ENCODE measurements around the gene TNKS1BP1. TPM values are rescaled to one million over a fixed set of nuclear protein-coding genes. Genes with fewer than 3 reads are reported as not detected.
A peak's percentile ranks its signal among the peaks of the same experiment; 100 is the strongest.

TNKS1BP1 gene
- total and polyA plus RNA-seq, 8 donors, result 59.4 to 238 (median 119) TPM

DNA sequence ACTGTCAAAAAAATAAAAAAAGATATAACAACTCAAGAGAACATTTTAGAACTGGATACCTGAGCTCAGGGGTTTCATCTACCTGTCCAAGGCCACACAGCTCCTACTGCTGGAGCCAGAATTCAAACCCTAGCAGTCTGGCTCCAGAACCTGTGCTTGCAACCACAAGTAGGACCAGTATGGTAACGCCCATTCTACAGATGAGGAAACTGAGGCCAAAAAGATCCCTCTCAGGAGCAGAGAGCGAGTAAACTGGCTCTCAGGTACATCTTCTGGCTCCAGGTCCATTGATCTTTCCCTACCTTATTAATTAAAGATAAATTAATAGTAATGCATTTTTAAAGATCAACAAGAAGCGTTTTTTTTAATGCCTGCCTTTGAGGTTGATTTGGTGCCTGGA, 32.6 kb upstream of the TNKS1BP1 start:
- no peak for DNase-seq
- Histone ChIP-seq H3K9me3 (no peaks in the 10 kb centered on the region), H3K4me1 (peaks cover 0 to 14% (median 5%) of the 10 kb centered on the region in 4 donors), H3K27ac (peak overlapping the region in 2 of 5 donors; percentile 5 to 29), H3K36me3 (no peaks in the 10 kb centered on the region), H3K27me3 (no peaks in the 10 kb centered on the region), H3K4me3 (no peak overlapping the region)
- intact Hi-C loops (cut with DNase I; ENCODE audit: low total_unique reads), result no loop called here
- TF ChIP-seq, protein P1, sequence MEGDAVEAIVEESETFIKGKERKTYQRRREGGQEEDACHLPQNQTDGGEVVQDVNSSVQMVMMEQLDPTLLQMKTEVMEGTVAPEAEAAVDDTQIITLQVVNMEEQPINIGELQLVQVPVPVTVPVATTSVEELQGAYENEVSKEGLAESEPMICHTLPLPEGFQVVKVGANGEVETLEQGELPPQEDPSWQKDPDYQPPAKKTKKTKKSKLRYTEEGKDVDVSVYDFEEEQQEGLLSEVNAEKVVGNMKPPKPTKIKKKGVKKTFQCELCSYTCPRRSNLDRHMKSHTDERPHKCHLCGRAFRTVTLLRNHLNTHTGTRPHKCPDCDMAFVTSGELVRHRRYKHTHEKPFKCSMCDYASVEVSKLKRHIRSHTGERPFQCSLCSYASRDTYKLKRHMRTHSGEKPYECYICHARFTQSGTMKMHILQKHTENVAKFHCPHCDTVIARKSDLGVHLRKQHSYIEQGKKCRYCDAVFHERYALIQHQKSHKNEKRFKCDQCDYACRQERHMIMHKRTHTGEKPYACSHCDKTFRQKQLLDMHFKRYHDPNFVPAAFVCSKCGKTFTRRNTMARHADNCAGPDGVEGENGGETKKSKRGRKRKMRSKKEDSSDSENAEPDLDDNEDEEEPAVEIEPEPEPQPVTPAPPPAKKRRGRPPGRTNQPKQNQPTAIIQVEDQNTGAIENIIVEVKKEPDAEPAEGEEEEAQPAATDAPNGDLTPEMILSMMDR (IDR thresholded peaks at IDR 0.05), result no peak
- TF ChIP-seq EP300 (IDR thresholded peaks at IDR 0.05), result no peak
- WGBS, 5 donors, result 83 to 88% (median 86%) methylated on average over 3 of the region's 3 CpGs

DNA sequence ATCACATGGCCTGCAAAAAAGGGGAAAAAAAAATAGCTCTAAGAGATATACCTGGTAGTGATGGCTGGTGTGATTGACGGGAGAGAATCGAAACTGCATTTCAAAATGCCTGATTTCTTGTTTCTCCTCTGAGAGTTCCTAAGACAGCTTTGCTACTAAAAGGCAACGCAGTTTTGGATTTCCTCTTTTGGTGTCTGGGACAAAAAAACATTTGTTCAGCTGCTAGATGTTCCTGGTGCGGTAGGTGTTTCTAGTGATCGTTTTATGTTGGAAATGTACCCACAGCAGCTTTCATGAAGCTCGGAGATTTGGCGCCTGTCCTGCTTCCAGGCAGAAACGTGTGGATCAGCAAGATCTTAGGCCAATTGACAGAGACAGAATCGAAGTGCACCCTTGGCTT, 31.5 kb upstream of the TNKS1BP1 start:
- WGBS, 5 donors, result 69 to 76% (median 75%) methylated on average over 9 of the region's 9 CpGs
- no peaks in the 10 kb centered on the region for H3K36me3 ChIP-seq
- TF ChIP-seq EP300 (IDR thresholded peaks at IDR 0.05) (no peak), POLR2A (IDR thresholded peaks at IDR 0.05) (no peak), POLR2AphosphoS5 (IDR thresholded peaks at IDR 0.05) (no peak)
- TF ChIP-seq, protein P1 (IDR thresholded peaks at IDR 0.05), result no peak
- H3K4me1 ChIP-seq, result peaks cover 0 to 14% (median 5%) of the 10 kb centered on the region in 4 donors
- H3K9me3 ChIP-seq, result no peaks in the 10 kb centered on the region
- H3K27me3 ChIP-seq, result no peaks in the 10 kb centered on the region
- H3K27ac ChIP-seq, result no peak overlapping the region
- no peak overlapping the region for H3K4me3 ChIP-seq
- DNase-seq, result no peak
- intact Hi-C loops (cut with DNase I; ENCODE audit: low total_unique reads), result no loop called here

DNA sequence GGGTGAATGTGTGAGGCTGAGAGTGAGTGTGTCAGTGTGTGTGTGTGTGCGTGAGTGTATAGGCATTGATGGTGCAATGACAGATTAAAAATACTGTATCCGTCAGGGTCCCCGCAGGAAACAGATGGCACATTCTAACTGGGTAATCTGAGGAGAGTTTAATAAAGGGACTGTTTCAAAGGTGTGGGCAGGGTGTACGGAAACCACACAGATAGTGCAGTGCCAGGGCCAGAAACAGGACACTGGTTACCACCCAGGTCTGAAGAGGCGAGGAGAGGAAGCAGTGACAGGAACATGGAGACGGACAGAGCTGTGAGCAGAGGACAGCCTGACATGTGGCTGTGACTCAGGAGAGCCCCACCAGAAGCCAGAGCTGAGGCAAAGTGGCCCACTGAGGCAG, 29.9 kb upstream of the TNKS1BP1 start:
- 70 to 84% (median 74%) methylated on average over 6 of the region's 6 CpGs for WGBS, 5 donors
- Histone ChIP-seq H3K27ac (no peak overlapping the region), H3K4me3 (no peak overlapping the region), H3K4me1 (peaks cover 0 to 19% (median 9%) of the 10 kb centered on the region in 4 donors), H3K9me3 (no peaks in the 10 kb centered on the region), H3K36me3 (no peaks in the 10 kb centered on the region), H3K27me3 (no peaks in the 10 kb centered on the region)
- TF ChIP-seq, protein P1 (IDR thresholded peaks at IDR 0.05), result no peak
- TF ChIP-seq POLR2A (IDR thresholded peaks at IDR 0.05) (no peak), EP300 (IDR thresholded peaks at IDR 0.05) (no peak), POLR2AphosphoS5 (IDR thresholded peaks at IDR 0.05) (no peak)
- no peak for DNase-seq
- intact Hi-C loops (cut with DNase I; ENCODE audit: low total_unique reads), result no loop called here

DNA sequence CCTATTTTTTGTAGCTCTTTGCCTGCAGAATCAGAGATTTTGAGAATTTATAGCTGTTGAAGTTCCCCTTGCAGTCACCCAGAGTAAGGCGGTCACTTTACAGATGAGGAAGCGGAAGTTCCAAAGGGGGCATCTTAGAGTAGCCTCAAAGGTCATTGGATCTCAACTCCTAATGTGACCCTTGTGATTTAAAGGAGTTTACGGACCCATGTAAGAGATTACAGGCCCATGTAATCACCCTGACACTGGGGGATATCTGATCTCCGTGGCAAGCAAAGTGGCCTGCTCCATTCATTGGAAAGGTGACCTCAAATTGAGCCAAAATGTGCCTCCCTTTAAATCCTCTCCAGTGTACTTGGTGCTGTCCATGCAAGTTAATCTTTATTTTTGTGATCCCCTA, 29.1 kb upstream of the TNKS1BP1 start:
- 72 to 78% (median 77%) methylated on average over 4 of the region's 4 CpGs for WGBS, 5 donors
- no peaks in the 10 kb centered on the region for H3K9me3 ChIP-seq
- H3K4me1 ChIP-seq, result peaks cover 0 to 20% (median 11%) of the 10 kb centered on the region in 4 donors
- H3K36me3 ChIP-seq, result no peaks in the 10 kb centered on the region
- intact Hi-C loops (cut with DNase I; ENCODE audit: low total_unique reads), result no loop called here
- TF ChIP-seq, protein P1 (IDR thresholded peaks at IDR 0.05), result no peak
- TF ChIP-seq POLR2A (IDR thresholded peaks at IDR 0.05) (no peak), EP300 (IDR thresholded peaks at IDR 0.05) (no peak), POLR2AphosphoS5 (IDR thresholded peaks at IDR 0.05) (no peak)
- no peak overlapping the region for H3K27ac ChIP-seq
- H3K4me3 ChIP-seq, result no peak overlapping the region
- no peak for DNase-seq
- no peaks in the 10 kb centered on the region for H3K27me3 ChIP-seq
